ENCODE data around the gene PHETA1. TPM values are rescaled to one million over a fixed set of nuclear protein-coding genes. Genes with fewer than 3 reads are reported as not detected.
"Not testable (repeated sequence)": the region's sequence is repeated elsewhere in the genome, so short reads cannot be mapped to it uniquely, and the experiment has no call there.

Gene PHETA1
- total and polyA plus RNA-seq, 2 donors (not counting 1 experiment from before 2014, with no cell fraction given), result 7.4 to 9.4 TPM

DNA sequence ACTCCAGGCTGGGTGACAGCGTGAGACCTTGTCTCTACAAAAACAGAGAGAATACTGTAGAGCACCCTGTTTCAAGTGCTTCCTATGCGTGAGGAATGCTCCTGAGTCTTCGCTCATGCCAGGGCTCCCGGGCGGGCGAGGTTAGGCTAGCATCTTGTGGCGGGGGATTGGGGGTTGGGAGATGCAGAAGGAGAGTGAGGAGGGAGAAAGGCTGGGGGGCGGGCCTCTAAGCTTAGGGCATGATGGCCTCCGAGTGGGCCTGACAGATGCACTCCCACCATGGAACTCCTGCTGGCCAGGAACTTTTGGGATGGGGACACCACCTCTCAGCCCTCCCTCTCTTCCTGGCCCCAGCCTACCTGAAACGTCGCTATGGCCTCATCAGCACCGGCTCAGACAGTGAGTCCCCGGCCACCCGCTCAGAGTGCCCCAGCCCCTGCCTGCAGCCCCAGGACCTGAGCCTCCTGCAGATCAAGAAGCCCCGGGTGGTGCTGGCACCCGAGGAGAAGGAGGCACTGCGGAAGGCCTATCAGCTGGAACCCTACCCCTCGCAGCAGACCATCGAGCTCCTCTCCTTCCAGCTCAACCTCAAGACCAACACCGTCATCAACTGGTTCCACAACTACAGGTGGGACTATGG lies 27.3 kb downstream of the PHETA1 start:
- Mint-ChIP-seq H3K27ac (no peak overlapping the region), H3K4me1 (peaks cover 11% of the 10 kb centered on the region), H3K4me3 (no peak overlapping the region), H3K27me3 (no peaks in the 10 kb centered on the region), H3K9me3 (ENCODE audit: insufficient read depth) (no peaks in the 10 kb centered on the region)
- Histone ChIP-seq H3K27ac (ENCODE audit: low read length in 2 of 2) (no peak overlapping the region), H3K4me2 (replicated peaks; ENCODE audit: low read depth, low read length, poor library complexity, severe bottlenecking) (no peak overlapping the region), H2AFZ (ENCODE audit: insufficient read depth, low read depth, low read length, poor library complexity, severe bottlenecking) (no peak overlapping the region), H3K79me2 (ENCODE audit: control insufficient read depth, insufficient read depth, low read length) (no peaks in the 10 kb centered on the region), H4K20me1 (ENCODE audit: control insufficient read depth, insufficient read depth, low read length, poor library complexity, severe bottlenecking) (no peaks in the 10 kb centered on the region), H3K36me3 (replicated peaks in 1 of 2; ENCODE audit: control extremely low read depth in 1 of 2, control insufficient read depth in 1 of 2, extremely low read depth in 1 of 2, insufficient read depth in 2 of 2, low read length in 1 of 2) (no peaks in the 10 kb centered on the region), H3K27me3 (replicated peaks in 1 of 4; ENCODE audit: control extremely low read depth in 1 of 4, control insufficient read depth in 3 of 4, insufficient read depth in 4 of 4, low read length in 3 of 4) (no peaks in the 10 kb centered on the region), H3K4me3 (ENCODE audit: control extremely low read depth in 1 of 5, extremely low read depth in 1 of 5, insufficient read depth in 1 of 5, low read depth in 2 of 5, low read length in 4 of 5) (no peak overlapping the region), H3K9ac (ENCODE audit: low read length) (no peak overlapping the region), H3K4me1 (ENCODE audit: control insufficient read depth in 2 of 2, insufficient read depth in 2 of 2, low read length in 2 of 2) (peaks cover 0 to 4% of the 10 kb centered on the region in 2 donors), H3K9me3 (ENCODE audit: control extremely low read depth in 1 of 3, control insufficient read depth in 2 of 3, insufficient read depth in 1 of 3, low read length in 2 of 3) (peaks cover 0 to 9% (median 0%) of the 10 kb centered on the region in 3 donors)
- DNase-seq (no peak), ATAC-seq (ENCODE audit: low read depth) (no peak)
- ChIA-PET CTCF (interaction anchor here (0.9 kb wide), 1 partner anchor 10 kb away, joined by 3 read pairs; no protein-coding TSS in a partner anchor), POLR2A (no interaction called here)
- WGBS (ENCODE audit: insufficient coverage), result 91% methylated on average over 17 of the region's 20 CpGs
- intact Hi-C loops (cut with micrococcal nuclease), result no loop called here
- TF ChIP-seq EZH2 (IDR thresholded peaks at IDR 0.05; ENCODE audit: borderline replicate concordance, insufficient read depth, low read depth, low read length, poor library complexity, severe bottlenecking), result no peak
- TF ChIP-seq, protein P1, sequence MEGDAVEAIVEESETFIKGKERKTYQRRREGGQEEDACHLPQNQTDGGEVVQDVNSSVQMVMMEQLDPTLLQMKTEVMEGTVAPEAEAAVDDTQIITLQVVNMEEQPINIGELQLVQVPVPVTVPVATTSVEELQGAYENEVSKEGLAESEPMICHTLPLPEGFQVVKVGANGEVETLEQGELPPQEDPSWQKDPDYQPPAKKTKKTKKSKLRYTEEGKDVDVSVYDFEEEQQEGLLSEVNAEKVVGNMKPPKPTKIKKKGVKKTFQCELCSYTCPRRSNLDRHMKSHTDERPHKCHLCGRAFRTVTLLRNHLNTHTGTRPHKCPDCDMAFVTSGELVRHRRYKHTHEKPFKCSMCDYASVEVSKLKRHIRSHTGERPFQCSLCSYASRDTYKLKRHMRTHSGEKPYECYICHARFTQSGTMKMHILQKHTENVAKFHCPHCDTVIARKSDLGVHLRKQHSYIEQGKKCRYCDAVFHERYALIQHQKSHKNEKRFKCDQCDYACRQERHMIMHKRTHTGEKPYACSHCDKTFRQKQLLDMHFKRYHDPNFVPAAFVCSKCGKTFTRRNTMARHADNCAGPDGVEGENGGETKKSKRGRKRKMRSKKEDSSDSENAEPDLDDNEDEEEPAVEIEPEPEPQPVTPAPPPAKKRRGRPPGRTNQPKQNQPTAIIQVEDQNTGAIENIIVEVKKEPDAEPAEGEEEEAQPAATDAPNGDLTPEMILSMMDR (IDR thresholded peaks at IDR 0.05), result no peak

DNA sequence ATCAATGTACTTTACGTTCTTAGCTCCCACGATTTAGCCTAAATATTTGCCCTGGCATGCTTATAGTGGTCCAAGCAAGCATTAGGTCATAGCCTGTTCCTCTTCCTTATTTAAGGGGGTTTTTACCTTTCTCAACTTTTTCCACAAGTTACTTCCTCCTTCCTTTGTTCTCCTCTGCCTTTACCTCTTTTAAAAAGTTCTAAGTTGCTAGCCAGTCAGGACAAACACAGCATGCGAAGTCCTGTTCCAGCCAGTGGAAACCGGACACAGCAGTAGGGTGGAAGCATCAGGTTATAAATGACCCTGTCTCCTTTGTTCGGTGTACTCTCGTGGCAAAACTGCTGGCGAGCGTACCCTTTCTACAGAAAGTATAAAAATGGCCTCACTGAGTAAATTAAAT lies 28.2 kb downstream of the PHETA1 start:
- H3K4me2 ChIP-seq (replicated peaks; ENCODE audit: low read depth, low read length, poor library complexity, severe bottlenecking); DNase-seq; H3K4me3 Mint-ChIP-seq; H4K20me1 ChIP-seq (ENCODE audit: control insufficient read depth, insufficient read depth, low read length, poor library complexity, severe bottlenecking); ATAC-seq (ENCODE audit: low read depth); CTCF ChIA-PET; H3K79me2 ChIP-seq (ENCODE audit: control insufficient read depth, insufficient read depth, low read length); H3K9me3 Mint-ChIP-seq (ENCODE audit: insufficient read depth); H3K27ac ChIP-seq (ENCODE audit: low read length in 2 of 2); POLR2A ChIA-PET; H3K9ac ChIP-seq (ENCODE audit: low read length); H2AFZ ChIP-seq (ENCODE audit: insufficient read depth, low read depth, low read length, poor library complexity, severe bottlenecking); H3K27me3 ChIP-seq (replicated peaks in 1 of 4; ENCODE audit: control extremely low read depth in 1 of 4, control insufficient read depth in 3 of 4, insufficient read depth in 4 of 4, low read length in 3 of 4); H3K9me3 ChIP-seq (ENCODE audit: control extremely low read depth in 1 of 3, control insufficient read depth in 2 of 3, insufficient read depth in 1 of 3, low read length in 2 of 3); intact Hi-C loops (cut with micrococcal nuclease); H3K27ac Mint-ChIP-seq; H3K27me3 Mint-ChIP-seq; H3K4me1 ChIP-seq (ENCODE audit: control insufficient read depth in 2 of 2, insufficient read depth in 2 of 2, low read length in 2 of 2); H3K4me3 ChIP-seq (ENCODE audit: control extremely low read depth in 1 of 5, extremely low read depth in 1 of 5, insufficient read depth in 1 of 5, low read depth in 2 of 5, low read length in 4 of 5); H3K36me3 ChIP-seq (replicated peaks in 1 of 2; ENCODE audit: control extremely low read depth in 1 of 2, control insufficient read depth in 1 of 2, extremely low read depth in 1 of 2, insufficient read depth in 2 of 2, low read length in 1 of 2): not testable (repeated sequence)
- H3K4me1 Mint-ChIP-seq, result peaks cover 11% of the 10 kb centered on the region
- WGBS (ENCODE audit: insufficient coverage), result 70% methylated on average over 2 of the region's 8 CpGs
